HepG2 (cell line): Measurements from ENCODE around the gene RTP2. TPM values are rescaled to one million over a fixed set of nuclear protein-coding genes. Genes with fewer than 3 reads are reported as not detected.

ENCODE experiments used
- ETV5 ChIP-seq: IDR thresholded peaks from 2 replicates; pipeline ENCODE4 v1.6.1; 2018; ENCODE audit warnings: missing biosample characterization, missing genetic modification reagents, inconsistent platforms, borderline replicate concordance
- FOXA1 ChIP-seq, 2 experiments: fragments of 450-650 bp in 1 of 2; sonication (generic) in 1 of 2; formaldehyde crosslinking in 1 of 2; IDR thresholded peaks; 2 replicates each; pipeline versions ENCODE4 v1.4.0 to v1.6.1; 2016 to 2020; ENCODE audit warnings: missing genetic modification reagents in 1 of 2
- GTF3A ChIP-seq: sonication (generic); formaldehyde crosslinking; conservative IDR thresholded peaks from 2 replicates; pipeline ENCODE4 v1.4.0; 2020; ENCODE audit warnings: mild to moderate bottlenecking, missing genetic modification reagents
- NFIC ChIP-seq: IDR thresholded peaks from 2 replicates; pipeline ENCODE4 v1.6.1; 2012; ENCODE audit warnings: mild to moderate bottlenecking, low read length, inconsistent platforms
- REXO4 ChIP-seq: sonication (generic); formaldehyde crosslinking; IDR thresholded peaks from 2 replicates; pipeline ENCODE4 v1.8.0; 2022; ENCODE audit warnings: missing genetic modification reagents, mild to moderate bottlenecking, borderline replicate concordance
- RFX5 ChIP-seq: IDR thresholded peaks from 2 replicates; pipeline ENCODE4 v1.6.1; 2011; ENCODE audit warnings: low read depth, low read length, improper control_type of control experiment
- ZFP1 ChIP-seq: IDR thresholded peaks from 2 replicates; pipeline ENCODE4 v1.6.1; 2016
- ZNF615 ChIP-seq: sonication (generic); formaldehyde crosslinking; IDR thresholded peaks from 2 replicates; pipeline ENCODE4 v1.5.0; 2020; ENCODE audit warnings: mild to moderate bottlenecking, missing genetic modification reagents, borderline replicate concordance
- ZNF652 ChIP-seq: IDR thresholded peaks from 2 replicates; pipeline ENCODE4 v1.6.1; 2016; ENCODE audit warnings: low read depth, borderline replicate concordance
- polyA plus RNA-seq, 8 experiments: library from polyadenylated mRNA; depleted of rRNA in 3 of 8; stranded (reverse) in 7 of 8; unstranded in 1 of 8; fragments of >200 nt; fragmentation: Illumina TruSeq in 4 of 8; extraction: Trizol in 4 of 8; gene quantifications; 2 replicates each; pipeline versions ENCODE4 v1.2.1 to v1.2.3, GENCODE V29; 2011 to 2016; ENCODE audit warnings: low read depth in 4 of 8, missing spikeins in 1 of 8, mixed read lengths in 1 of 8; ENCODE audit not compliant: insufficient read depth in 1 of 8
- total RNA-seq, 5 experiments: library from RNA; depleted of rRNA; stranded (reverse); fragments of >200 nt; fragmentation: Illumina TruSeq; extraction: Trizol; gene quantifications; 2 replicates each; pipeline ENCODE4 v1.2.3, GENCODE V29; 2016; ENCODE audit warnings: low read depth in 1 of 5
- TF ChIP-seq, protein P1 (sequence below): IDR thresholded peaks from 2 replicates; pipeline ENCODE4 v1.6.1; 2016; ENCODE audit warnings: missing genetic modification reagents, missing compliant biosample characterization
- TF ChIP-seq, protein P2 (sequence below): sonication (generic); formaldehyde crosslinking; IDR thresholded peaks from 2 replicates; pipeline ENCODE4 v1.4.0; 2020; ENCODE audit warnings: missing genetic modification reagents
- TF ChIP-seq, protein P3 (sequence below): sonication (generic); formaldehyde crosslinking; IDR thresholded peaks from 2 replicates; pipeline ENCODE4 v1.4.0; 2020; ENCODE audit warnings: missing genetic modification reagents
- TF ChIP-seq, protein P4 (sequence below): sonication (generic); formaldehyde crosslinking; IDR thresholded peaks from 2 replicates; pipeline ENCODE4 v1.5.1; 2020; ENCODE audit warnings: missing genetic modification reagents, mild to moderate bottlenecking, borderline replicate concordance
- TF ChIP-seq, protein P5 (sequence below): sonication (generic); formaldehyde crosslinking; IDR thresholded peaks from 2 replicates; pipeline ENCODE4 v1.5.1; 2020; ENCODE audit warnings: mild to moderate bottlenecking, missing genetic modification reagents, moderate library complexity
- TF ChIP-seq, protein P6 (sequence below): IDR thresholded peaks from 2 replicates; pipeline ENCODE4 v1.4.0; 2020; ENCODE audit warnings: mild to moderate bottlenecking, missing genetic modification reagents

The RTP2 gene
- total and polyA plus RNA-seq, 2 of the 13 experiments (the other 11 are each of a cell fraction or from before 2014, with no cell fraction given): not detected

DNA sequence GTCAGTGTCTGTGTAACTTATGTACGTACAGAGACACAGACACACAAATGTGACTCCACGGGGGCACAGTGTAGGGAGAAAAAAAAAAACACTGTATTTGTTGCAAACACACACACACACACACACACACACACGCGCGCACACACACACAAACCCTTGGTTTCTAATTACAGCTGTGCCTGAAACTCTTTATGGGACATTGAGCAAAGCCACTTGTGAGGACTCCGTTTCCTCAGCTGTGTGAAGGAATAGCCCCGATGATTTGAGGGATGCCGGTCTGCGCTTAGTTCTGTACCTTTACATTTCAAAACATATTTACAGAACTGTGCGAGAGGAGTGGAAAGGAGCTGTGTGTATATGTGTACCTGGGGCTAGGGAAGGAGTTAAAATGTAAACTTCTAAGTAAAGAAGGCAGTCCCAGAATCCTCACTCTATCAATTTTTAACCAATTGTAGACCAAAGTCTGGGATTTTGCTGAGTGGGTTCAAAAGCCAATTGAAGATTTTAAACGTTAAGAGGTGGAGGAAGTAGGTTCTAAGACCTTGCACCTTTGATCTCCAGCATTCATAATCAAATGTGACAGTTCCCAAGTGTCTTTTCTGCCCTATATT lies 48.3 kb upstream of the RTP2 start (continued):
- TF ChIP-seq FOXA1 (IDR thresholded peaks at IDR 0.05) (no peak), FOXA1 (CRISPR knock-in tag; IDR thresholded peaks at IDR 0.05) (peak; percentile 64), NFIC (peak; percentile 85), ETV5 (CRISPR knock-in tag) (peak; percentile 40; the same call in 1 of the 2 replicates), ZFP1 (peak; percentile 15; the same call in 1 of the 2 replicates), REXO4 (no peak), RFX5 (no peak), GTF3A (no peak), ZNF652 (CRISPR knock-in tag) (peak; percentile 95), ZNF615 (CRISPR knock-in tag) (0 out of 2 replicates have a peak, but pooled peaks have one; percentile 77)
- TF ChIP-seq, protein P1, sequence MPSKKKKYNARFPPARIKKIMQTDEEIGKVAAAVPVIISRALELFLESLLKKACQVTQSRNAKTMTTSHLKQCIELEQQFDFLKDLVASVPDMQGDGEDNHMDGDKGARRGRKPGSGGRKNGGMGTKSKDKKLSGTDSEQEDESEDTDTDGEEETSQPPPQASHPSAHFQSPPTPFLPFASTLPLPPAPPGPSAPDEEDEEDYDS (CRISPR knock-in tag): peak; percentile 90
- TF ChIP-seq, protein P2, sequence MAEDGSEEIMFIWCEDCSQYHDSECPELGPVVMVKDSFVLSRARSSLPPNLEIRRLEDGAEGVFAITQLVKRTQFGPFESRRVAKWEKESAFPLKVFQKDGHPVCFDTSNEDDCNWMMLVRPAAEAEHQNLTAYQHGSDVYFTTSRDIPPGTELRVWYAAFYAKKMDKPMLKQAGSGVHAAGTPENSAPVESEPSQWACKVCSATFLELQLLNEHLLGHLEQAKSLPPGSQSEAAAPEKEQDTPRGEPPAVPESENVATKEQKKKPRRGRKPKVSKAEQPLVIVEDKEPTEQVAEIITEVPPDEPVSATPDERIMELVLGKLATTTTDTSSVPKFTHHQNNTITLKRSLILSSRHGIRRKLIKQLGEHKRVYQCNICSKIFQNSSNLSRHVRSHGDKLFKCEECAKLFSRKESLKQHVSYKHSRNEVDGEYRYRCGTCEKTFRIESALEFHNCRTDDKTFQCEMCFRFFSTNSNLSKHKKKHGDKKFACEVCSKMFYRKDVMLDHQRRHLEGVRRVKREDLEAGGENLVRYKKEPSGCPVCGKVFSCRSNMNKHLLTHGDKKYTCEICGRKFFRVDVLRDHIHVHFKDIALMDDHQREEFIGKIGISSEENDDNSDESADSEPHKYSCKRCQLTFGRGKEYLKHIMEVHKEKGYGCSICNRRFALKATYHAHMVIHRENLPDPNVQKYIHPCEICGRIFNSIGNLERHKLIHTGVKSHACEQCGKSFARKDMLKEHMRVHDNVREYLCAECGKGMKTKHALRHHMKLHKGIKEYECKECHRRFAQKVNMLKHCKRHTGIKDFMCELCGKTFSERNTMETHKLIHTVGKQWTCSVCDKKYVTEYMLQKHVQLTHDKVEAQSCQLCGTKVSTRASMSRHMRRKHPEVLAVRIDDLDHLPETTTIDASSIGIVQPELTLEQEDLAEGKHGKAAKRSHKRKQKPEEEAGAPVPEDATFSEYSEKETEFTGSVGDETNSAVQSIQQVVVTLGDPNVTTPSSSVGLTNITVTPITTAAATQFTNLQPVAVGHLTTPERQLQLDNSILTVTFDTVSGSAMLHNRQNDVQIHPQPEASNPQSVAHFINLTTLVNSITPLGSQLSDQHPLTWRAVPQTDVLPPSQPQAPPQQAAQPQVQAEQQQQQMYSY (CRISPR knock-in tag): peak; percentile 20; the same call in 1 of the 2 replicates
- TF ChIP-seq, protein P3, sequence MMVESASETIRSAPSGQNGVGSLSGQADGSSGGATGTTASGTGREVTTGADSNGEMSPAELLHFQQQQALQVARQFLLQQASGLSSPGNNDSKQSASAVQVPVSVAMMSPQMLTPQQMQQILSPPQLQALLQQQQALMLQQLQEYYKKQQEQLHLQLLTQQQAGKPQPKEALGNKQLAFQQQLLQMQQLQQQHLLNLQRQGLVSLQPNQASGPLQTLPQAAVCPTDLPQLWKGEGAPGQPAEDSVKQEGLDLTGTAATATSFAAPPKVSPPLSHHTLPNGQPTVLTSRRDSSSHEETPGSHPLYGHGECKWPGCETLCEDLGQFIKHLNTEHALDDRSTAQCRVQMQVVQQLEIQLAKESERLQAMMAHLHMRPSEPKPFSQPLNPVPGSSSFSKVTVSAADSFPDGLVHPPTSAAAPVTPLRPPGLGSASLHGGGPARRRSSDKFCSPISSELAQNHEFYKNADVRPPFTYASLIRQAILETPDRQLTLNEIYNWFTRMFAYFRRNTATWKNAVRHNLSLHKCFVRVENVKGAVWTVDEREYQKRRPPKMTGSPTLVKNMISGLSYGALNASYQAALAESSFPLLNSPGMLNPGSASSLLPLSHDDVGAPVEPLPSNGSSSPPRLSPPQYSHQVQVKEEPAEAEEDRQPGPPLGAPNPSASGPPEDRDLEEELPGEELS (CRISPR knock-in tag): peak; percentile 90
- TF ChIP-seq, protein P4, sequence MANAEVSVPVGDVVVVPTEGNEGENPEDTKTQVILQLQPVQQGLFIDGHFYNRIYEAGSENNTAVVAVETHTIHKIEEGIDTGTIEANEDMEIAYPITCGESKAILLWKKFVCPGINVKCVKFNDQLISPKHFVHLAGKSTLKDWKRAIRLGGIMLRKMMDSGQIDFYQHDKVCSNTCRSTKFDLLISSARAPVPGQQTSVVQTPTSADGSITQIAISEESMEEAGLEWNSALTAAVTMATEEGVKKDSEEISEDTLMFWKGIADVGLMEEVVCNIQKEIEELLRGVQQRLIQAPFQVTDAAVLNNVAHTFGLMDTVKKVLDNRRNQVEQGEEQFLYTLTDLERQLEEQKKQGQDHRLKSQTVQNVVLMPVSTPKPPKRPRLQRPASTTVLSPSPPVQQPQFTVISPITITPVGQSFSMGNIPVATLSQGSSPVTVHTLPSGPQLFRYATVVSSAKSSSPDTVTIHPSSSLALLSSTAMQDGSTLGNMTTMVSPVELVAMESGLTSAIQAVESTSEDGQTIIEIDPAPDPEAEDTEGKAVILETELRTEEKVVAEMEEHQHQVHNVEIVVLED: peak; percentile 59; the same call in 1 of the 2 replicates
- TF ChIP-seq, protein P5, sequence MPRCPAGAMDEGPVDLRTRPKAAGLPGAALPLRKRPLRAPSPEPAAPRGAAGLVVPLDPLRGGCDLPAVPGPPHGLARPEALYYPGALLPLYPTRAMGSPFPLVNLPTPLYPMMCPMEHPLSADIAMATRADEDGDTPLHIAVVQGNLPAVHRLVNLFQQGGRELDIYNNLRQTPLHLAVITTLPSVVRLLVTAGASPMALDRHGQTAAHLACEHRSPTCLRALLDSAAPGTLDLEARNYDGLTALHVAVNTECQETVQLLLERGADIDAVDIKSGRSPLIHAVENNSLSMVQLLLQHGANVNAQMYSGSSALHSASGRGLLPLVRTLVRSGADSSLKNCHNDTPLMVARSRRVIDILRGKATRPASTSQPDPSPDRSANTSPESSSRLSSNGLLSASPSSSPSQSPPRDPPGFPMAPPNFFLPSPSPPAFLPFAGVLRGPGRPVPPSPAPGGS (CRISPR knock-in tag): peak; percentile 32; the same call in 1 of the 2 replicates
- TF ChIP-seq, protein P6, sequence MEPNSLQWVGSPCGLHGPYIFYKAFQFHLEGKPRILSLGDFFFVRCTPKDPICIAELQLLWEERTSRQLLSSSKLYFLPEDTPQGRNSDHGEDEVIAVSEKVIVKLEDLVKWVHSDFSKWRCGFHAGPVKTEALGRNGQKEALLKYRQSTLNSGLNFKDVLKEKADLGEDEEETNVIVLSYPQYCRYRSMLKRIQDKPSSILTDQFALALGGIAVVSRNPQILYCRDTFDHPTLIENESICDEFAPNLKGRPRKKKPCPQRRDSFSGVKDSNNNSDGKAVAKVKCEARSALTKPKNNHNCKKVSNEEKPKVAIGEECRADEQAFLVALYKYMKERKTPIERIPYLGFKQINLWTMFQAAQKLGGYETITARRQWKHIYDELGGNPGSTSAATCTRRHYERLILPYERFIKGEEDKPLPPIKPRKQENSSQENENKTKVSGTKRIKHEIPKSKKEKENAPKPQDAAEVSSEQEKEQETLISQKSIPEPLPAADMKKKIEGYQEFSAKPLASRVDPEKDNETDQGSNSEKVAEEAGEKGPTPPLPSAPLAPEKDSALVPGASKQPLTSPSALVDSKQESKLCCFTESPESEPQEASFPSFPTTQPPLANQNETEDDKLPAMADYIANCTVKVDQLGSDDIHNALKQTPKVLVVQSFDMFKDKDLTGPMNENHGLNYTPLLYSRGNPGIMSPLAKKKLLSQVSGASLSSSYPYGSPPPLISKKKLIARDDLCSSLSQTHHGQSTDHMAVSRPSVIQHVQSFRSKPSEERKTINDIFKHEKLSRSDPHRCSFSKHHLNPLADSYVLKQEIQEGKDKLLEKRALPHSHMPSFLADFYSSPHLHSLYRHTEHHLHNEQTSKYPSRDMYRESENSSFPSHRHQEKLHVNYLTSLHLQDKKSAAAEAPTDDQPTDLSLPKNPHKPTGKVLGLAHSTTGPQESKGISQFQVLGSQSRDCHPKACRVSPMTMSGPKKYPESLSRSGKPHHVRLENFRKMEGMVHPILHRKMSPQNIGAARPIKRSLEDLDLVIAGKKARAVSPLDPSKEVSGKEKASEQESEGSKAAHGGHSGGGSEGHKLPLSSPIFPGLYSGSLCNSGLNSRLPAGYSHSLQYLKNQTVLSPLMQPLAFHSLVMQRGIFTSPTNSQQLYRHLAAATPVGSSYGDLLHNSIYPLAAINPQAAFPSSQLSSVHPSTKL (CRISPR knock-in tag): peak; percentile 88
